HG02852 (cell line): ENCODE results near the gene SCYGR1.
A peak's percentile ranks its signal among the peaks of the same experiment; 100 is the strongest.
"Not testable (repeated sequence)": the region's sequence is repeated elsewhere in the genome, so short reads cannot be mapped to it uniquely, and the experiment has no call there.

ENCODE experiments used
- ATAC-seq: cut with Tn5 transposase; IDR thresholded peaks from one replicate; pipeline ENCODE4 v1.9.1; 2021; ENCODE audit warnings: mild to moderate bottlenecking, moderate library complexity; ENCODE audit not compliant: unreplicated experiment

The SCYGR1 gene, protein sequence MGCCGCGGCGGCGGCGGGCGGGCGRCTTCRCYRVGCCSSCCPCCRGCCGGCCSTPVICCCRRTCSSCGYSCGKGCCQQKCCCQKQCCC

DNA sequence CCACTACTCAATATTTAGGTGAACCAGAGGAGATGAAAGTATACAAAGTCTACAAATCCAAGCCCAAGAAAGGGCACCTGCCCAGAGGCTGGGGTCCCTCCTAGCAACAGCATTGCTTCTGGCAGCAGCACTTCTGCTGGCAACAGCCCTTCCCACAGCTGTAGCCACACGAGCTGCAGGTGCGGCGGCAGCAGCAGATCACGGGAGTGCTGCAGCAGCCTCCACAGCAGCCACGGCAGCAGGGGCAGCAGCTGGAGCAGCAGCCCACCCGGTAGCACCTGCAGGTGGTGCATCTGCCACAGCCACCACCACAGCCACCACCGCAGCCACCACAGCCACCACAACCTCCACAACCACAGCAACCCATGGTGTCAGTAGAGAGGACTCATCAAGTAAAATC, at the start of gene SCYGR1:
SCYGR1 (minus strand) TSS at position 367 of the 400 bp plus-strand sequence; CDS start at position 367, 0 bp downstream.
- ATAC-seq, result not testable (repeated sequence)

DNA sequence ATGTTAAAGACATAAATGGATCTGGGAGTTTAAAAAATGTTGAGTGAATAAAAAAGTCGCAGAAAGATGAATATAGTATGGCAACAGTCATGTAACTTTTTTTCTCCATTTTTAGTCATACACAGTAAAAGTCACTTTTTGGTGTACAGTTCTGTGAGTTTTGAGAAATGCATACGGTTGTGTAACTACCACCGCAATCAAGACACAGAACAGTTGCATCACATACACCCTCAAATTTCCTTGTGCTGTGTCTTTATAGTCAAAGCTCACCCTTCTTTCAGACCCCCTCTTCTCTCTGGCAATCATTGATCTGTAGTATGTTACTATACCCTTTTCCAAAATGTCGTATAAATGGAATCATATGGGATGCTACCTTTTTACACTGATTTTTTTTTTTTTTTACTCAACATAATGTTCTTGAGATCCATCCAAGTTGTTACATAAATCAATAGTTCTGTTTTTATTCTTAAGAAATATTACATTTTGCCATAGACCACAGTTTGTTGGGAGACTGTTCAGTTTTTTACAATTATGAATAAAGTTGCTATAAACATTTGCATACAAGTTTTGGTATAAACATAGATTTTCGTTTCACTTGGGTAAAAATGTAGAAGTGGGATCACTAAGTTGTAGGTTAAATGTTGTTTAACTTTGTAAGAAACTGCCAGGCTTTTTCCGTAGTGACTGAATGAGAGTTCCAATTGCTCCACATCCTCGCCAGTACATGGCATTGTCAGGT, 48.9 kb upstream of the SCYGR1 start:
- no peak for ATAC-seq

DNA sequence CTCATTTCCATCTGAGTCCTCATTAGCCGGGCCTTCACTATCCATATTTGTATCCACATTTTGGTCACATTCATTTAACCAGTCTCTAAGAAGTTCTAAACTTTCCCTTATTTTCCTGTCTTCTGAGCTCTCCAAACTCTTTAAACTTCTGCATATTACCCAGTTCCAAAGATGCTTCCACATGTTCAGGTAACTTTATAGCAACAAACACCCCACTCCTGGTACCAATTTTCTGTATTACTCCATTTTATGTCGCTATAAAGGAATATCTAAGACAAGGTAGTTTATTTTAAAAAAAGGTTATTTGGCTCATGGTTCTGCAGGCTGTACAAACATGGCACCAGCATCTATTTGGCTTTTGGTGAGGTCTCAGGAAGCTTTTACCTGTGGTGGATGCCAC, 45.4 kb upstream of the SCYGR1 start:
- ATAC-seq, result no peak

DNA sequence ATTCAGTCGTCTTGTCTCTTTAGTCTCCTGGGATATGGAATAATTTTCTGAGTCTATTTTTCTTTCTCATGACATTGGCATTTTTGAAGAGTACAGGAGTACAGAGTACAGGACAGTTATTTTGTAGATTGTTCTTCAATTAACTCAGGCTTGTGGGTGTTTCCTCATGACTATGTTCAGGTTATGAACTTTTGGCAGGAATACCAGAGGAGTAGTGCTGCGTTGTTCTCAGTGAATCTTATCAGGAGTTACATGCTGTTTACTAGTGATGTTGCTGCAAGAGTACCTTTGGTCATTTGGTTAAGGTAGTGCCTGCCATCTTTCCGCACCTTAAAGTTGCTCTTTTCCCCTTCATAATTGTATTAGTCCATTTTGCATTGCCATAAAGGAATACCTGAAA, 42.9 kb upstream of the SCYGR1 start:
- ATAC-seq, result no peak

DNA sequence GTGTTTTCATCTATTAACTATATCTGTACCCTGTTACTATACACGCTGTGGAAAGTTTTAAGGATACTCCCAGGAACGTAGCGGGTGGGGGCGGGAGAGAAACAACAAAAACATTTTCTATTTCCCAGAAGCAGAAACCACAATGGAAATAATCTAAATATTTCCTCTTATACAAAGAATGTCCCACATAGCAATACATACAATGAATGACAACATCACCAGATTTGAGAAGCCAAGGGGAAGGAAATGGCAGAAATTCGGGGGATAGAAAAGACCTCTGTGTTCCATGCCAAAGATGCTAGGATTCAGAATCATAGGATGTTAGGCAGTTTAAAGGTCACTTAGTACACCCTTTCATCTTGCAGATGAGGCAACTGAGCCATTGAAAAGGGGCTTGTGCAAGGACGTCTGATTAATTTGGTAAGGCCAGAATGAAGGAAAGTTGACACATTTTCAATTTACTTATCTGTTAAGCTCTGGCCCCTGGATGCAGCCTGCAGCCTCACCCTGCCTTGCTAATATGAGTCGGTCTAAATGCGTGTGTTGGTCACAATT, 41.1 kb upstream of the SCYGR1 start:
- ATAC-seq, result no peak

DNA sequence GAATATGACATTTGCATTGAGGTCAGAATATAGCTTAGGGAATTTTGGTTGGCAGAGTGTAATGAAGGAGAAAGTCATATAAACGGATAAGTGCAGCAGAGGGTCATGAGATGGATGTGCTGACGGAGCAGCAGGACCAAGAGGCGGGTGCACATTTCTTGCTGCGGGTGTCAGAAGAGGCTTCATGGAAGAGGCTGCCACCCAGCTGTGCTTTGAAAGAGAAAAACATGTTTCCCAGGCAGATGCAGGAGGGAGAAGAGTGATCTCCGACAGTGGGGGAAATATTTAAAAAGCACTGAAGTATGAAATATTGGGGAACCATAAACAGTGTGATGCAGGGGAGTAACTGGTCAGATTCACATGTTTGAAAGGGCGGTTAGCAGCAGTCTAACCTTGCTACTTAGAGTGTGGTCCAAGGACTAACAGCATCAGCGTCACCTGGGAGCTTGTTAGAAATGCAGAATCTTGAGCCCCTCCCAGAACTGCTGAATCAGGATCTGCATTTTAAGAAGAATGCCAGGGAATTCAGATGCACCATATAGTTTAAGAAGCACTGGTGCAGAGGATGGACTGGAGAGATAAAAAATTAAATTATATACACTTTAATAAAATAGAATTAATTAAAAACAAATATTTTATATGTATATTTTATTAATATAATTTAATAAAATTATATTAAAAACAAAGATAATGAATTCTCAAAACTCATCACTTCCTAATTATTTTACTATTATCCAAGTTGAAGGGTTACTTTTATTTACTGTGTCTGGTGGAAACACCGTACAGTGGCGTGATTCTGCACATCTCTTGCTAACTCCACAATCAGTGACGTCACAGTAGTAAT, 36.1 kb upstream of the SCYGR1 start:
- ATAC-seq, result no peak

DNA sequence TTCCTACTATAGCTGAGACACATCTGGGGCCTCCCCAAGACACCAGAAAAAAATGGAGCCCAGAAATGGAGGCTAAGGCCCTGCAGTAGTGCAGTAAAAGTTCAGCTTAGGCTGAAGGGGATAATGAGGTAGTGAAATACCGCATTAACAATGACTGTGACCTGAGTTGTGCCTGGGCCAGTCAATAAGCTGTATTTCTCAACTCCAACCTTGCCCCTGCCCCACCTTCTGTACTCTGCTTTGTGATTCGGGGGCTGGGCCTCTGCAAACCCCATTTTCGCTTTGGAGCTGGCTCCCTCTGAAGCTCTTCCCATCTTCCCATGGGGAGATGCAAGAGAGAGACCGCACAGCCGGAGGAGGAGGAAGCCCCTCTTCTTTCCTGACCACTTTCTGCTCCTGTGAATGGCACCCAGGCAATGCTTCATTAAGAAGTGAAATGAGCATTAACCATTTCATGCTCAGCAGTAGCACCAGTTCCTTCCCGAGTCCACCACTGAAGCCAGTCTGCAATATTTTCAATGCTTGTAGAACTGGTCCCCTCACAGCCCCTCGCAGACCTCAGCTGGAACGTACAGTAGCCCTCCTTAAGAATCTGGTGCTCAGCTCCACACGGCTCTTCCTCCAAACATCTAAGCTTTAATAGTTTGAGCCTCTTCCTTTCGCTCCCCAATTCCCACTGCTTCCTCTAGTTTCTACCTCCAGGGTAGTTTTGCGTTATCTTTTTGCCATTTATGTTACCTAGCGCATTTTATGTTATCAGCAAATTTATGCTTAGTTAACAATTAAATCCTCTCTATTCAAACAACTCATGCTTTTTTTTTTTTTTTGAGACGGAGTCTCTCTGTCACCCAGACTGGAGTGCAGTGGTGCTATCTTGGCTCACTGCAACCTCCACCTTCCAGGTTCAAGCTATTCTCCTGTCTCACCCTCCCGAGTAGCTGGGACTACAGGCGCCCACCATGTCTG, 32.6 kb upstream of the SCYGR1 start:
- no peak for ATAC-seq

DNA sequence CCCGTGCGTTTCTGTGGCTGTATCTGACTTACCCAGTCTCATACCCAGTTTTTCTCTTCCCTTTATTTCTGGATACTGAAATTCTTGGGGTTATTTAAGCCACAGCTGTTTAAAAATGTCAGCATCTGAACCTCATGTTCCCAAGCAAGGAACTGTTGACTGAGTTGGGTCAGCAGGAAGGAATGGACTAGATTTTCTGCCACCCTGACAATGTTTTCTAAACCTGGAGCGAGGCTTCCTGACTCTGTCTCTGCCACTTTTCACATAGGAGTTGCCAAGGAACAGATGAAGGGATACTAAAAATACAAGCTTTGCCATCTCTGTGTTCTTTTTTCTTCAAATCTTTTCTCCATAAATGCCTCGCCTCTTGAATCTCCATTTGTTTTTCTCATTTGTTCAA, 29.0 kb upstream of the SCYGR1 start:
- no peak for ATAC-seq

DNA sequence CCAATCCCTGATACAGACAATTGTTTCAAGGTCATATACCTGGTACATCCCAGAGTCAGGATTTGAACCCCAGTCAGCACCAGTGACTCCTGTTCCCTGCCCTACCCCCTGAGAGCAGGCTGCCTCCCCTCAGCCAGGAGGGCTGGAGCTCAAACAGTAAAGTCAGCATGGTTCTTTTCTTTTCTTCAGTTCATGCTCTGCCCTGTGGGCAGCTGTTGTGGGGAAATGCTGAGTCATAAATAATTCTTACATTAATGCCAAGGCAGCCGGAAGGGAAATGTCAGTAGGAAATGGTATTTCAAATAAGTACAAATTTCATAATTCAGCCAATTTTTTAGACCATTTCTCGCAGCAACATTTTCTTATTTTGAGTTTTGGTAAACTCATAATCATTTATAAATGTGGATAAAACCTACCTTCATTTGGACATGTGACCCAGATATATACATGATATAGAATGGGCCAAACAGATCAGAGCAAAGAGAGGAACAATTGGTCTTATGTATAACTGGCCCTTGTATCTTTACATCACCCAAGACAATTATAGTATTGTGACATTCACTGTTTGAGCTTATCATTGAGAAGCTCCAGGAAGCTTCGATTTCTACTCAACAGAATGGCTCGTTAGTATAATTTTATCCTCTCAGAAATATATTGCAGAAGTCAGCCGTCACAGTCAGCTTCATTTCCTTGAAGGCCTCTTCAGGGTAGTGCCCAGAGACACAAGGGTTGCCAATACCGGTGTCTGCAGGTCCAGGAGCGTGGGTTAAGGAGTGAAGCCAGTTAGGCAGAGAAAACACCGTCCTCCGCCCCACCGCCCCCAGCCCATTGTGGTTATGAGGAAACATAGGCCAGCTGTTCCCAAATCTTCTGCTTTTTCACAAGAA, 28.0 kb upstream of the SCYGR1 start:
- no peak for ATAC-seq

DNA sequence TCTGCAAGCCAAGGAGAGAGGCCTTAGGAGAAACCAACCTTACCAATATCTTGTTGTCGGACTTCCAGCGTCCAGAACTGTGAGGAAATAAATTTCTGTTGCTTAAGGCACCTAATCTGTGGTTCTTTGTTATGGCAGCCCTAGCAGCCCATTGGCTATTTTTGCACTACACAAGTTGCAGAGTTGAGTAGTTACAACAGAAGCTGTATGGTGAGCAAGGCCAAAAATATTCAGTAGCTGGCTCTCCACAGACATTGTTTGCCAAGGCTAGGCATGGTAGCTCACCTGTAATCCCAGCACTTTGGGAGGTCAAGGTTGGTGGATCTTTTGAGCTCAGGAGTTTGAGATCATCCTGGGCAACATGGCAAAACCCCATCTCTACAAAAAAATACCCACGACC, 27.1 kb upstream of the SCYGR1 start:
- no peak for ATAC-seq

DNA sequence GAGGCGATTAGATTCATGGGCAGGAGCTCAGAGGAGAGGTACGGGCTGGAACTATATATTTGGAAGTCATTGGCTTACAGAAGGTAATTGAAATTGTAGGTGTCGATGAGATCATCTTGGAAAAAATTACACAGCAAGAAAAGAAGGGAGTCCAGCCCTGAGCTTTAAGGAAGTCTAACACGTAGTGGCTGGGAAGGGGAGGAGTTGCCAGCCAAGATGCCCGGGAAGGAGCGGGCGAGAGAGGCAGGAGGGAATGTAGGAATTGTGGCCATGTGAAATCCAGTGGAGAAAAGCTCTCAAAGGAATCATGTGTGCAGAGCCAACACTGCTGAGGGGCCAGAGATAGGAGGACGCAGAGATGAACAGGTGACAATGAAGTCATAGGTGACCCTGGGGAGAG, 25.6 kb upstream of the SCYGR1 start:
- ATAC-seq, result no peak

DNA sequence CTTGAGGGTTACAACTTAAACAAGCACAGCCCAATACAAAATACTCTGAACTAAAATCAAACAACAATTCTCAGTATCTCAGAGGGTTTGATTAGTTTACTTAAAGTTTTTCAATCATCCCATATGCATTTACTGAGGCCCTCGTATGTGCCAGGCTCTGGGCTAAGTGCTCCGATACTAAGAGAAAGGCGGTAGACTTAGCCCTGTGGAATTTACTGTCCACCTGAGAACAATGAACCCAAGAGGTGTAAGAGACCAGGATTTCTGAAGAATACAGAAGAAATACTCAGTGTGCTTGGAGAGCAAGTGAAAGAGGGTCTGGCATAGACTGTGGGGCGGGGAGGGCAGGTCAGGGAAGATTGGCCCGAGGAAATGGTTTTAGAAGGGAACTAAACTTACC, 25.1 kb upstream of the SCYGR1 start:
- ATAC-seq, result no peak

DNA sequence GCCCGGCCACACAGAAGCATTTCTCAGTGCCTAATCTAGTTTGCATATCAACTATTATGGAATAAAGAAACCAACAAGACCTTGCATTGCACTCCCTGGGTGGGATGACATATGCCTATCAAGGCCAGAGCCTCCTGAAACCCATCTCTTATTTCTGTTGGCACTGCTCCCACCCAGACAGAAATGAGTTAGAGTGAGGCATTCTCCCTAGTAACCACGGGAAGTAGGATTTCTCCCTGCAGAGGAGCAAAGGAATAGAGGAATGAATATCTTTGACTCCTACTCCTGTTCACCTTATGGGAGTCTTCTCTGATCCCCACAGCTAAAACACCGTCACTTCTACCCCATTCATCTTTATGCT, 24.2 kb upstream of the SCYGR1 start:
- ATAC-seq, result no peak

DNA sequence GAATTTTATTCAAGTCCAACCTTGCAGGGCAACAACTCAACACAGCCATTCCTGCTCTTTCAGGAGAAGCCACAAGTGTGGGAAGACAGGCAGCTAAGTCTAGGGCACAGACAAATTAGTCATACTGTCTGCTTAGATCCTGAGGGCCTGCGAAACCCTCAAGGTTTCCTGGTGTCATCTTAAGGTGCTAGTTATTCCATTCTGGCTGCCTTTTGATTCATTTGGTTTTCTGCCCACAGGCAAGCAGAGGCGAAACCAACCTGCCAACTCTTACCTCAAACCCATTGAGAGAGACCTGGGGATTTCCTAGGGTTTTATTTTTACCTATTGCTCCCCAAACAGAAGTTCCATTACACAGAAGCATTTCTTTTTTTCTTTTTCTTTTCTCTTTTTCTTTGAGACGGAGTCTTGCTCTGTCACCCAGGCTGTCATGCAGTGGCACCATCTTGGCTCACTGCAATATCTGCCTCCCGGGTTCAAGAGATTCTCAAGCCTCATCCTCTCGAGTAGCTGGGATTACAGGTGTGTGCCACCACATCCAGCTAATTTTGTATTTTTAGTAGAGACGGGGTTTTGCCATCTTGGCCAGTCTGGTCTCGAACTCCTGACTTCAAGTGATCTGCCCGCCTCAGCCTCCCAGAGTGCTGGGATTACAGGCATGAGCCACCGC, 23.7 kb upstream of the SCYGR1 start:
- peak; percentile 78 for ATAC-seq

DNA sequence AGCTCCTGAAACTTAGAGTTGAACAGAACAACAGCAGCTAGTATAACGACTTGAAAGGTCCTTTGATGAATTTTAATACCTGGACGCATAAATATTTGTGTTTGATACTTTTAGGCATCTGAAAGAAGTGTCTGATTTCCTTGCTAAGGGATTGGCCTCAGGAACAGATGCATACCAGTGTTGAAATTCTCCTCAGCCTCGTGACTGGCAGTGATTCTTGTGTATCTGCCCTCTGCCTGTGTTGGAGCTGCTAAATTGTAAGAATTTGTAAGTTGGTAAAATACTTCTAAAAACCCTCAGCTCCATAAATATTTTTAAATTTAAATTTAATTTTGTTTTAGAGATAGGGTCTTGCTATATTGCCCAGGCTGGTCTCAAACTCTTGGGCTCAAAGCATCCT, 22.4 kb upstream of the SCYGR1 start:
- ATAC-seq, result no peak

DNA sequence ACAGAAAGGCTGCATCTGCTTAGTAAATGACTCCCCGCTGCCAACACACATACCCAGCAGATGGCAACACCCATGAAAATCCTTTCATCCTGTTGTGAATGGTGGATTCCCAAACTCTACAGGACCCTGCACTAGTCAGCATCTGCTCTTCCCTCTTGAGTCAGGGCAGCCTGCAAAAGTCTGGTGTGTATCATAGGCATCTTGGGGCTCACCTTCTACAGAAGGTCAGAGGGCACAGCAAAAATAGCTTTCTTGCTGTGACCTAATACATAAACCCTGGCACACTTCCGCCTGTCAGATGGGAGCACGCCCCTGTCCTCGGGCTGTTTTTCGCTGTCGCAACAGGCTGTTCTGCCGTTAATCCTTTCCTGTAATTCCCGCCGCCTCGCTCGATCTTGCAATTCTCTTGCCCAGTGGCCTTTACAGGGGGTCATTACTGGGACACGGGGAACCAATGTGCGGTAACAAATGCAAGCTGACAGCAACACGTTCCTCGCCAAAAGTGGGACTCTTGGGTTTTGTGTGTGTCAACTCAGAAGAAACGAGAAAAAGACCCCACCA, 19.9 kb upstream of the SCYGR1 start:
- no peak for ATAC-seq

DNA sequence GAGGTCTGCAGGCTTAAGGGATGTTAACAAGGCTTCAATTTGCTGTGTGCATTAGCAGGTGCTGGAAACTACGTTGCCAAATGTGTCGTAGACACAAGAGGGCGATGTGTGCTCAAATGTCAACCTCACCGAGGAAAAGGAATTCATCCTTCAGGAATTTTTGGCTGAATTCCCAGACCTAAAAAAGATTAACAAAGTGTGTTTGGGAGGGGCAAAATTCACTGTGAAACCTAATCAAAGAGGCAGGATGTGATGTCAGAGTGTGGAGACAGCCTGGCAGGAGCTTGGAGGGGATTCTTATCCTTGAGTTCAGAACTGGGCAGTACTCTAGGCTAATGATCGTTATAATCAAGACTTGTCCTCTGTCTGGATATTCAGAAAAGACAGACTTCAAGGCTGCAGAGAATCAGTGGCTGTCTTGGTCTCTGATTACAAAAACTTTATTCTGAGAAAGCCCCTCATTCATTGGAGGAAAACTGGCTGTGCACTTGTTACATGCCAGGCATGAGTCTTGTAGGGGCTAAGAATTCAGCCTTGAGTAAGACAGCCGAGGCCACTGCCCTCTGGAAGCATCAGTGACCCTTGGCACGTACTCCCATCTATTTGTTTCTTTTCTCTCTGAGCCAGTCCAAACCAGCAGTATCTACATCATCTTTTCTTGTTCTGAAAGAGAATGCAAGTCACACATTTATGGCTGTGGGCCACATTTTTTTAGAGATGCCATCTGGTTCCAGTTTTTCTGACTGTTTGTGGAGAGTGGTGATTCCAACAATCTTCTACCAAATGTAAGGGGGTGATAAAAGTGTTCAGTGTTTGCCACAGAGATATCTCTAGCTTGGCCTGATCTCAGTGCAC, 18.7 kb upstream of the SCYGR1 start:
- peak; percentile 41 for ATAC-seq
